Neural cell (in vitro differentiated cells): ENCODE data around the gene PSMA2. TPM values are rescaled to one million over a fixed set of nuclear protein-coding genes. Genes with fewer than 3 reads are reported as not detected.

ENCODE experiments used
- H2AFZ ChIP-seq: fragments of 200-600, 300-800 bp; sonication (generic), shearing (Covaris generic); 2 replicates; pipeline ENCODE4 v1.6.0; 2014; ENCODE audit warnings: low read depth, mild to moderate bottlenecking, antibody characterized with exemption, low read length, moderate library complexity
- H3F3A ChIP-seq: fragments of 200-600 bp; shearing (Covaris generic); 2 replicates; pipeline ENCODE4 v1.6.1; 2016; ENCODE audit warnings: mild to moderate bottlenecking, moderate library complexity, mixed read lengths, antibody characterized with exemption, low read length; ENCODE audit not compliant: insufficient read depth, poor library complexity, severe bottlenecking
- H3K27ac ChIP-seq: fragments of 200-600, 300-800 bp; sonication (generic), shearing (Covaris generic); 2 replicates; pipeline ENCODE4 v1.5.1; 2014; ENCODE audit warnings: mild to moderate bottlenecking, low read length, moderate library complexity
- H3K27me3 ChIP-seq: fragments of 300-800, 200-600 bp; sonication (generic), shearing (Covaris generic); 2 replicates; pipeline ENCODE4 v1.6.0; 2014; ENCODE audit warnings: mild to moderate bottlenecking, low read depth, low read length, moderate library complexity; ENCODE audit not compliant: insufficient read depth
- H3K36me3 ChIP-seq: fragments of 300-800, 200-600 bp; sonication (generic), shearing (Covaris generic); 2 replicates; pipeline ENCODE4 v1.5.1; 2014; ENCODE audit warnings: mild to moderate bottlenecking, antibody characterized with exemption, low read length, moderate library complexity; ENCODE audit not compliant: insufficient read depth
- H3K4me2 ChIP-seq: fragments of 300-800, 200-600 bp; sonication (generic), shearing (Covaris generic); 2 replicates; pipeline ENCODE4 v1.6.0; 2014; ENCODE audit warnings: mild to moderate bottlenecking, low read length
- H3K4me3 ChIP-seq: fragments of 300-800, 200-600 bp; sonication (generic), shearing (Covaris generic); 2 replicates; pipeline ENCODE4 v1.5.1; 2014; ENCODE audit warnings: mild to moderate bottlenecking, low read length, moderate library complexity
- H3K79me2 ChIP-seq: fragments of 200-600 bp; shearing (Covaris generic); replicated peaks from 2 replicates; pipeline ENCODE4 v1.6.0; 2014; ENCODE audit warnings: mild to moderate bottlenecking, low read length, moderate library complexity; ENCODE audit not compliant: insufficient read depth
- H3K9ac ChIP-seq: fragments of 300-800, 200-600 bp; sonication (generic), shearing (Covaris generic); 2 replicates; pipeline ENCODE4 v1.6.1; 2016; ENCODE audit warnings: mild to moderate bottlenecking, low read length, mixed read lengths
- H3K9me2 ChIP-seq: fragments of 200-600 bp; shearing (Covaris generic); 2 replicates; pipeline ENCODE4 v1.6.1; 2016; ENCODE audit warnings: mild to moderate bottlenecking, low read length, mixed read lengths; ENCODE audit not compliant: insufficient read depth
- H3K9me3 ChIP-seq: fragments of 200-600, 300-800 bp; sonication (generic), shearing (Covaris generic); 2 replicates; pipeline ENCODE4 v1.6.1; 2016; ENCODE audit warnings: mild to moderate bottlenecking, mixed run types, low read length, moderate library complexity, mixed read lengths
- H4K20me1 ChIP-seq: fragments of 200-600 bp; shearing (Covaris generic); 2 replicates; pipeline ENCODE4 v1.6.1; 2016; ENCODE audit warnings: mild to moderate bottlenecking, mixed run types; ENCODE audit not compliant: insufficient read depth
- CTCF ChIP-seq: fragments of 450-650 bp; IDR thresholded peaks from 2 replicates; pipeline ENCODE4 v1.5.1; 2014; ENCODE audit warnings: antibody characterized with exemption, mild to moderate bottlenecking, moderate library complexity; ENCODE audit not compliant: poor library complexity, severe bottlenecking
- EP300 ChIP-seq: fragments of 450-650 bp; conservative IDR thresholded peaks from 2 replicates; pipeline ENCODE4 v1.6.1; 2014; ENCODE audit warnings: antibody characterized with exemption, mild to moderate bottlenecking, moderate library complexity; ENCODE audit not compliant: poor library complexity, severe bottlenecking
- EZH2 ChIP-seq: fragments of 200-600, 300-800 bp; shearing (Covaris generic), sonication (generic); IDR thresholded peaks from 2 replicates; pipeline ENCODE4 v1.6.1; 2014; ENCODE audit warnings: antibody characterized with exemption, low read length, borderline replicate concordance, mild to moderate bottlenecking; ENCODE audit not compliant: insufficient read depth, poor library complexity, severe bottlenecking
- MXI1 ChIP-seq: fragments of 450-650 bp; conservative IDR thresholded peaks from 2 replicates; pipeline ENCODE4 v1.6.1; 2014; ENCODE audit warnings: antibody characterized with exemption, mild to moderate bottlenecking; ENCODE audit not compliant: poor library complexity, severe bottlenecking
- RAD21 ChIP-seq: fragments of 450-650 bp; conservative IDR thresholded peaks from 2 replicates; pipeline ENCODE4 v1.6.1; 2014; ENCODE audit warnings: antibody characterized with exemption, mild to moderate bottlenecking, moderate library complexity
- REST ChIP-seq: IDR thresholded peaks from 2 replicates; pipeline ENCODE4 v1.6.1; 2012; ENCODE audit warnings: borderline replicate concordance
- SMC3 ChIP-seq: fragments of 450-650 bp; conservative IDR thresholded peaks from 2 replicates; pipeline ENCODE4 v1.6.1; 2014; ENCODE audit warnings: antibody characterized with exemption, mild to moderate bottlenecking, moderate library complexity; ENCODE audit not compliant: poor library complexity
- polyA plus RNA-seq: library from polyadenylated mRNA; depleted of rRNA; stranded (reverse); fragments of >200 nt; gene quantifications from 2 replicates; pipeline ENCODE4 v1.2.3, GENCODE V29; 2014

PSMA2 gene
- polyA plus RNA-seq, 1 donor from 2014 or later, result 225 TPM

- H2AFZ ChIP-seq, result peak overlapping the region; percentile 79
- H3K79me2 ChIP-seq, result peaks cover 70% of the 10 kb centered on the region
- H3K9me3 ChIP-seq, result no peaks in the 10 kb centered on the region
- H3K9ac ChIP-seq, result peak overlapping the region; percentile 81
- no peaks in the 10 kb centered on the region for H4K20me1 ChIP-seq
- no peak for TF ChIP-seq MXI1
- TF ChIP-seq SMC3, result no peak
- no peak for TF ChIP-seq EZH2
- peak overlapping the region; percentile 56 for H3K27ac ChIP-seq
- peak overlapping the region; percentile 65 for H3K4me2 ChIP-seq
- H3F3A ChIP-seq, result no peaks in the 10 kb centered on the region
- H3K9me2 ChIP-seq, result no peaks in the 10 kb centered on the region
- H3K36me3 ChIP-seq, result peaks cover 6% of the 10 kb centered on the region
- H3K27me3 ChIP-seq, result no peaks in the 10 kb centered on the region
- peak overlapping the region; percentile 78 for H3K4me3 ChIP-seq
Observed at GRCh38 chr7:42931447-42931833, 534 bp downstream of the PSMA2 start.

GRCh38 chr7:42930889-42931288 lies 1.1 kb downstream of the PSMA2 start:
- Histone ChIP-seq H3K36me3 (peaks cover 2% of the 10 kb centered on the region), H3K4me3 (peak overlapping the region; percentile 78), H3K4me2 (peak overlapping the region; percentile 65), H3K79me2 (peaks cover 72% of the 10 kb centered on the region), H2AFZ (no peak overlapping the region), H3K27me3 (no peaks in the 10 kb centered on the region), H3K9me2 (no peaks in the 10 kb centered on the region), H3K9ac (peak overlapping the region; percentile 81), H3F3A (no peaks in the 10 kb centered on the region), H4K20me1 (no peaks in the 10 kb centered on the region), H3K27ac (no peak overlapping the region), H3K9me3 (no peaks in the 10 kb centered on the region)
- no peak for TF ChIP-seq RAD21

GRCh38 chr7:42929449-42929848 lies 2.5 kb downstream of the PSMA2 start:
- no peak overlapping the region for H3K27ac ChIP-seq
- peak overlapping the region; percentile 78 for H3K4me3 ChIP-seq
- TF ChIP-seq SMC3 (no peak), EZH2 (no peak), EP300 (no peak), REST (no peak), RAD21 (no peak), CTCF (no peak)
- H3K4me2 ChIP-seq, result no peak overlapping the region
- no peak overlapping the region for H3K9ac ChIP-seq
- H3K9me2 ChIP-seq, result no peaks in the 10 kb centered on the region
- H3K27me3 ChIP-seq, result no peaks in the 10 kb centered on the region
- H3F3A ChIP-seq, result no peaks in the 10 kb centered on the region
- H2AFZ ChIP-seq, result no peak overlapping the region
- H3K79me2 ChIP-seq, result peaks cover 61% of the 10 kb centered on the region
- H4K20me1 ChIP-seq, result no peaks in the 10 kb centered on the region
- no peaks in the 10 kb centered on the region for H3K36me3 ChIP-seq
- no peaks in the 10 kb centered on the region for H3K9me3 ChIP-seq
